Colonic mucosa (tissue), 4 donors: ENCODE measurements around the gene KHNYN. TPM values are rescaled to one million over a fixed set of nuclear protein-coding genes. Genes with fewer than 3 reads are reported as not detected.
A peak's percentile ranks its signal among the peaks of the same experiment; 100 is the strongest.

Source experiments
- DNase-seq: peaks from one replicate; pipeline ENCODE4 v3.0.0-alpha.2; 2020
- H3K27ac ChIP-seq: fragments of 200-600 bp; one replicate; pipeline ENCODE4 v1.8.0; 2021
- H3K27me3 ChIP-seq: fragments of 200-600 bp; one replicate; pipeline ENCODE4 v1.8.0; 2021
- H3K36me3 ChIP-seq: fragments of 200-600 bp; one replicate; pipeline ENCODE4 v1.8.0; 2021
- H3K4me1 ChIP-seq: fragments of 200-600 bp; one replicate; pipeline ENCODE4 v1.8.0; 2021; ENCODE audit warnings: mild to moderate bottlenecking
- H3K4me3 ChIP-seq: fragments of 200-600 bp; one replicate; pipeline ENCODE4 v1.8.0; 2021
- H3K9ac ChIP-seq, 2 donors: one replicate each; pipeline ENCODE4 v1.7.0; 2013; ENCODE audit warnings: control low read depth in 2 of 2, low read depth in 2 of 2, low read length in 2 of 2
- H3K9me3 ChIP-seq: fragments of 200-600 bp; one replicate; pipeline ENCODE4 v1.8.0; 2021
- CTCF ChIP-seq: fragments of 200-600 bp; IDR thresholded peaks from one replicate; pipeline ENCODE4 v1.8.0; 2022; ENCODE audit warnings: antibody characterized with exemption, mild to moderate bottlenecking
- intact Hi-C: fragments of 100-400 bp; cut with DNase I; formaldehyde crosslinking; loops from one replicate; pipeline ENCODE4 v1.14.1; 2022
- total RNA-seq, 2 donors: library from RNA; stranded (reverse); fragmentation: NEBNext Ultra II Directional in 1 of 2; extraction: Animal tissue kit (Norgen Biotek cat#: 25700) in 1 of 2; gene quantifications; one replicate each; pipeline ENCODE4 v1.2.1, GENCODE V29; 2021
- donor health status: healthy.
- donor health status: DM: no; HTN: no; CAD: no.
- donor health status: DM: no; HTN: no; CAD: no.

Gene KHNYN
- total RNA-seq, 2 donors from 2014 or later, result 82.6 to 90.4 TPM

DNA sequence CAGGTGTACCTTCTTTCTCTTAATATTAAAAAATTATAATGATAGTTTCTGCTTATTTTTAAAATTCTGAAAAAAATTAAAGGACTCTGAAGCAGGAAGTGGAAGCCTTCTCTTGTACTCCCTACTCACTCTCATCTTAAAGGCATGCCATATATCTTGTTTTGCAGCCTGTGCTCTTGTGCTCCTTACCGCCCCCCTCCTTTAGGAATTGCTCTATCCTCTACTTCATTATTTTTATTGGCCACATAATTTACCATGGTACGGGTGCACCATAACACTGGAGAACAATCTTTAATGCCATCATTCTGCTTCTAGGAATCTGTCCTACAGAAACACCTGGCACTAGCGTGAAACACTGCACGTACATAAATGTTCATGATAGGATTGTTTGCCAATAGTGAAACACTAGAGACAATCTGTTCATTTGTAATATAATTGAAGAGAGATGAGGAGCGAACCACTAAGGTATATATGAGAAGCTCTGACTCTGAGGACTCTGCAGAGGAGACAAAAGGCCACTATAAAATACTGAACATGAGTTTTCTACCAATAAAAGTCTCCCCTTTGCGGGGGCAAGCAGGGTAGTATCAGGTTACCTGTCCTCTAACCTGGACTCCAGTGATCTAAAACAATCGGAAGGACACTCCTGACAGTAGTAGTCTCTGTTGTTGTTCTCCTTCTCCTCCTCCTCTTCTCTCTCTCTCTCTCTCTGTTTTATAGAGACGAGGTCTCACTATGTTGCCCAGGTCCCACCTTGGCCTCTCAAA lies 37.2 kb upstream of the KHNYN start:
- no peaks in the 10 kb centered on the region for H3K4me1 ChIP-seq
- intact Hi-C loops, result no loop called here
- H3K27ac ChIP-seq, result peak overlapping the region; percentile 59
- no peak overlapping the region for H3K9ac ChIP-seq
- no peak overlapping the region for H3K4me3 ChIP-seq
- peak; percentile 34 for DNase-seq
- TF ChIP-seq CTCF, result no peak
- H3K9me3 ChIP-seq, result no peaks in the 10 kb centered on the region
- no peaks in the 10 kb centered on the region for H3K36me3 ChIP-seq
- H3K27me3 ChIP-seq, result no peaks in the 10 kb centered on the region

- intact Hi-C loops, result no loop called here
- H3K4me3 ChIP-seq, result no peak overlapping the region
- H3K4me1 ChIP-seq, result peaks cover 4% of the 10 kb centered on the region
- TF ChIP-seq CTCF, result no peak
- no peak for DNase-seq
- H3K9ac ChIP-seq, result no peak overlapping the region
- H3K36me3 ChIP-seq, result no peaks in the 10 kb centered on the region
- no peaks in the 10 kb centered on the region for H3K27me3 ChIP-seq
- H3K27ac ChIP-seq, result no peak overlapping the region
- no peaks in the 10 kb centered on the region for H3K9me3 ChIP-seq
These were observed 35.5 kb upstream of the KHNYN start for GRCh38 chr14:24394275-24394674.

GRCh38 chr14:24395609-24396582 lies 33.9 kb upstream of the KHNYN start:
- no peak overlapping the region for H3K27ac ChIP-seq
- H3K27me3 ChIP-seq, result no peaks in the 10 kb centered on the region
- no peaks in the 10 kb centered on the region for H3K9me3 ChIP-seq
- TF ChIP-seq CTCF, result no peak
- DNase-seq, result no peak
- no peak overlapping the region for H3K4me3 ChIP-seq
- no peak overlapping the region for H3K9ac ChIP-seq
- no peaks in the 10 kb centered on the region for H3K36me3 ChIP-seq
- intact Hi-C loops, result no loop called here
- peaks cover 12% of the 10 kb centered on the region for H3K4me1 ChIP-seq

DNA sequence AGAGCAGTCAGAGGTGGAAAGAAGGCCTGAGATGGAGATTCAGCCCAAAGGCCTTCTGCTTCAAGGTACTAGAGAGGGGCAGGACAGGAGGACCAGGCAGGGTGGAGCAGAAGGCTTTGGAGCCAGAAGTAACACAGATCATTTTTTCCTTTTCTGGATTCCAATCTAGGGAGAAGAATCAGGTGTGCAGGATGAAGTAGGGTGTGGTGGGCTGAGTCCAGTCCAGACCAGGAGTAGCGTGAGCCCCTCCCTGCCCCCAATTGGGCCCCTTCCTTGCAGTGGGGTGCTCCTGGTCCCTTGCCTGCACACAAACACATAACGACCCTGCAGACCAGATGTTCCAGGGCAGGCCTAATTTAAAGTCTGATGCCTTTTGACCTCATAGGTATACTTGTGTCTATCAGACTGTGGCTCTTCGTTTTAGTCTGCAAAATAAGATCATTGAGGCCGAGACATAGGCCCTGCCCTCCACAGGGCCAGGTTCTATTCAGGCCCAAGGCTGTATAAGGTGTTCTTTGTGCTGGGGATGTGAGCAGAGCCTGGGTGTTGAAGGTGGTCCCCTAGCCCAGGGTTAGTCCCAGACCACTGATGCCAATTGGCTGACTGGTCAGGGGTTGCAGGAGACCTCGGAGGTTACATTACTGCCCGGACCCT lies 32.0 kb upstream of the KHNYN start:
- H3K9me3 ChIP-seq, result no peaks in the 10 kb centered on the region
- no peak for DNase-seq
- TF ChIP-seq CTCF, result no peak
- H3K36me3 ChIP-seq, result no peaks in the 10 kb centered on the region
- H3K27me3 ChIP-seq, result no peaks in the 10 kb centered on the region
- H3K9ac ChIP-seq, result peak overlapping the region in 1 of 2 donors; percentile 62
- H3K4me1 ChIP-seq, result peaks cover 12% of the 10 kb centered on the region
- H3K27ac ChIP-seq, result peak overlapping the region; percentile 66
- intact Hi-C loops, result no loop called here
- no peak overlapping the region for H3K4me3 ChIP-seq

DNA sequence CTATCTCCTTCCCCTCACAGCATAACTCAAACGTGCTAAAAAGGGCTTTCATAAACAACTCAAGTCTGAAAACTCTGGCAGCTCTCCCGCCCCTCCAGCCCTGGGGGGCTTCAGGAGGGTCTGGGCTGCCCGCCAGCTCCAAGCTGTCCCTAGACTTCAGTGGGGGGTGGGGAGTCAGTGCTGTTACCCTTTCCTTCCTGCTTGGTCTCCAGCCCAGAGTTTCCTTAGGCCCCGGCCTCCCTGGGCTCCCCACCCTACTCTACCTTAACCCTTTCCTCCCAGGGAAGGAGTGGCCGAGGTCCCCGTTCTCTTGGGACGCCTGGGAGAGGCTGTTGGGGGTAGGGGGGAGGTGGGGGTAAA lies 31.5 kb upstream of the KHNYN start:
- H3K36me3 ChIP-seq, result no peaks in the 10 kb centered on the region
- peak overlapping the region; percentile 66 for H3K27ac ChIP-seq
- peaks cover 12% of the 10 kb centered on the region for H3K4me1 ChIP-seq
- DNase-seq, result peak; percentile 60
- peak overlapping the region in 1 of 2 donors; percentile 62 for H3K9ac ChIP-seq
- H3K27me3 ChIP-seq, result no peaks in the 10 kb centered on the region
- intact Hi-C loops, result no loop called here
- TF ChIP-seq CTCF, result no peak
- peak overlapping the region; percentile 53 for H3K4me3 ChIP-seq
- H3K9me3 ChIP-seq, result no peaks in the 10 kb centered on the region
